DMS79 treated with DMSO at 0.1 percent for 48 hours (cell line): ENCODE results near the gene STIP1.

Source experiments
- DNase-seq: peaks from one replicate; lab custom pipeline; 2025; lab: John Stamatoyannopoulos, UW

Gene STIP1

DNA sequence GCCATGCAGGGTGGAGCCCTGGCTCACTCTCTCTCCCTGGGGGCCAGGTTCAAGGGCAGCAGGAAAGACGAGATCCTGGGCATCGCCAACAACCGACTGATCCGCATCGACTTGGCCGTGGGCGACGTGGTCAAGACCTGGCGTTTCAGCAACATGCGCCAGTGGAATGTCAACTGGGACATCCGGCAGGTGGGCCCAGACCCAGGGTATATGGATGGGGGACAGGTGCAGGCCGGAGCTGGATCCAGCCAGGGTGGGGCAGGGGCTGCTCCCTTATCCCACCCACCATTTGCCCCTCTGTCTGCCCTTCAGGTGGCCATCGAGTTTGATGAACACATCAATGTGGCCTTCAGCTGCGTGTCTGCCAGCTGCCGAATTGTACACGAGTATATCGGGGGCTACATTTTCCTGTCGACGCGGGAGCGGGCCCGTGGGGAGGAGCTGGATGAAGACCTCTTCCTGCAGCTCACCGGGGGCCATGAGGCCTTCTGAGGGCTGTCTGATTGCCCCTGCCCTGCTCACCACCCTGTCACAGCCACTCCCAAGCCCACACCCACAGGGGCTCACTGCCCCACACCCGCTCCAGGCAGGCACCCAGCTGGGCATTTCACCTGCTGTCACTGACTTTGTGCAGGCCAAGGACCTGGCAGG is 37.2 kb downstream of the STIP1 start:
- no peak for DNase-seq

- DNase-seq, result no peak
Observed at GRCh38 chr11:64224151-64224890, 38.4 kb downstream of the STIP1 start.

GRCh38 chr11:64224891-64225607 is 39.1 kb downstream of the STIP1 start:
- no peak for DNase-seq

DNA sequence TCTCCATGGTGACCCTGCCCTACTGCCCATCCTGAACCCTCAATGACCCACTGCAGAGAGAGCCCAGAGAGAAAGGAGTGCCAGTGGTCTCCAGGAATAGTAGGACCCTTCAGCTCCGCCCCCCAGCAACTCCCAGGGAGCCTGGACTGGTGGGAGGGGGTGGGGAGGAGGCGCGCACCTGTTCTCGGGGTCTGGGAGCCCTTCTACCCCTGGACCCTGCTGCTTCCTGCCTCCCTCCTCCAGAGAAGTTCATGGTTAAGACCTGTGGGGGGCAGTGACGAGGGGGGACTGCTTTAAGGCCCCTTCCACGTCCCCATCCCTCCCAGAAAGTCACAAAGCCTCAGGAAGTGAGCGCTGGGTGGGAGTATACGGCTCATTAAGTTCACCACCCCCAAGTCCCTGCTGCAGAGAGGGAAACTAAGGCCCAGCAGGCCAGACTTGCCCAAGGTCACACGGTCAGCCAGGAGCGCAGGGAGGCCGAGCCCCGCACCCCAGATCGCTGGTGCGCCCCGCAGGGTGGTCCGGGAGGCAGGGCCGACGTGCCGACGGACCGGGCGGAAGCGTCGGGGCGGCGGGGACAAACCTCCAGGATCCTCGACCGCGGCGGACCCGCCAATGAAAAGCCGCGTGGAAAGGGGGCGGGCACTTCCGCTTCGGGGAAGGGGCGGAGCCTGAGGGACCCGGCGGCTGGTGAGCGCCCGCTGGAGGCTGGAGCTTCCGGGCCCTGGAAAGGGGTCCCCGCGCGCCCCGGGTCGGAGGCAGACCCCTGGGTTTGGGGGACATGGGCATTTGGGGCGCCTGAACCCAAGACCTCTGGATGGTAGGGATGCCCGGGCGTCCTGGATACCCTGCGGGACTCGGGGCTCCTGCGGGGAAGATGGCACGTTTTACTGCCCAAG is 39.9 kb downstream of the STIP1 start, which contains the start of the genes NUDT22 and TRPT1:
Gene NUDT22, plus strand, starts transcription at position 667 of the 899 bp plus-strand sequence. CDS start 379 bp downstream, outside the sequence.
Gene TRPT1, minus strand, starts transcription at position 579 of the 899 bp plus-strand sequence. Its CDS starts 326 bp downstream, at position 253.
- DNase-seq, result peak; percentile 79

- peak; percentile 86 for DNase-seq
Observed at GRCh38 chr11:64226507-64227051, 40.6 kb downstream of the STIP1 start.

- DNase-seq, result no peak
Observed at GRCh38 chr11:64227405-64227956, 41.5 kb downstream of the STIP1 start.

DNA sequence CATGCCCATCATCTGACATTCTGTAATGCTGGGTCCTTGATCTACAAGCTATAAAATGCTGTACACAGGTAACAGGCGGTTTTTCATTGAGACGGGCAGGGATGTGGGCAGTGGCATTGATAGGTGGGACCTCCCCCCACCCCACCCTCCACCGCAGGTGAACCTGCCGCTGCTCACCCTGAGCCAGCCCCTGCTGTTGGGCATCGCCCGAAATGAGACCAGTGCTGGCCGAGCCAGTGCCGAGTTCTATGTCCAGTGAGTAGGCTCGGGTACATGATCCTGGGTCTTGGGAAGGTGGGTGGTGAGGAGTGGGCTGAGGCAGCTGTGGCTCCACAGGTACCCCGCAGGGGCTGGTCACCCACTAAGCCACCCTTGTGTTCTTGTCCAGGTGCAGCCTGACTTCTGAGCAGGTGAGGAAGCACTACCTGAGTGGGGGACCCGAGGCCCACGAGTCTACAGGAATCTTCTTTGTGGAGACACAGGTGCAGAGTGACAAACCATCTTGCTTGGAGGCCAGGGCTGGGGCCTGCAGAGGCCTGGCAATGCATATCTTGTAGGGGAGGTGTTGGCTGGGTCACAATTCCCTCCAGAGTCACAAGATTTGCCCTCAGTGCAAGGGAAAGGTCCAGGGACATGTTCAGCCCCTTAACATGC is 43.2 kb downstream of the STIP1 start:
- DNase-seq, result no peak

DNA sequence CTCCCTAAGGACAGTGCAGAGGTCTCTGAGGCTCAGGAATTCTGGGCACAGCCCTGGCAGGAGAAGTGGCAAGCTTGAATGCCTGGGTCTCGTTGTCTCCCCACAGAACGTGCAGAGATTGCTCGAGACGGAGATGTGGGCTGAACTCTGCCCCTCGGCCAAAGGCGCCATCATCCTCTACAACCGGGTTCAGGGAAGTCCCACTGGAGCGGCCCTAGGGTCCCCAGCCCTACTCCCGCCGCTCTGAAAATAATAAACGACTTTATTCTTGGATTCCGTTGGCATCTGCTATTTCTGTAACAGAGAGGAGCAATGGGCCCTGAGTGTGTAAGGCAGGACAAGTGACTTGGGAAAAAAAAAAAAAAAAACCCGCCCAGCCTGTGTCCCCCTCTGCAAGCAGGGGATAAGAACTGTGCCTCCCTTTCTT is 43.8 kb downstream of the STIP1 start:
- DNase-seq, result no peak

GRCh38 chr11:64230171-64230984 is 44.4 kb downstream of the STIP1 start, which contains the start of gene DNAJC4:
Gene DNAJC4 (plus strand): TSS chr11:64230548. CDS start chr11:64230855, 307 bp downstream.
- peak; percentile 95 for DNase-seq

GRCh38 chr11:64230985-64231365 is 45.0 kb downstream of the STIP1 start:
- DNase-seq, result no peak

DNA sequence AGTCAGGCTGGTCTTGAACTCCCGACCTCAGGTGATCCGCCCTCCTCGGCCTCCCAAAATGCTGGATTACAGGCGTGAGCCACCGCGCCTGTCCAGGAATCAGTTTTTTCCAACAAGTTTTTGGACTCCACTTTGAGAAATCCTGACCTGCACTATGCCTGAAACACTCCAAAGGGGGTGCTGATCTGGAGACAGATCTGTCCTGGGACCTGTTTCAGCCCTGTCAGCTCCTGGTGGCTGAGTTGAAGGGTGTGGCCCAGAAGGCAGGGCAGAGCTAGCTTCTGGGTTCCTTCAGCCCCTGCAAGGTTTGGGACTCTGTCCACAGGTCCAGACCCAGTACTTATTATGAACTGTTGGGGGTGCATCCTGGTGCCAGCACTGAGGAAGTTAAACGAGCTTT is 45.6 kb downstream of the STIP1 start:
- no peak for DNase-seq

GRCh38 chr11:64232182-64232966 is 46.4 kb downstream of the STIP1 start:
- DNase-seq, result no peak

GRCh38 chr11:64232967-64233315 is 47.0 kb downstream of the STIP1 start:
- no peak for DNase-seq

- DNase-seq, result peak; percentile 37
Observed at GRCh38 chr11:64233913-64234586, 48.1 kb downstream of the STIP1 start, which contains the start of gene VEGFB. Gene VEGFB (plus strand): TSS chr11:64234584. CDS start chr11:64234834, 250 bp downstream.

GRCh38 chr11:64234647-64235379 is 48.8 kb downstream of the STIP1 start:
- DNase-seq, result no peak

- DNase-seq, result no peak
Observed at GRCh38 chr11:64235437-64236161, 49.6 kb downstream of the STIP1 start.

GRCh38 chr11:64237484-64237951 is 51.5 kb downstream of the STIP1 start:
- peak; percentile 82 for DNase-seq
